OCI-LY7 (cell line): Measurements from ENCODE around the gene LINC00632. TPM values are rescaled to one million over a fixed set of nuclear protein-coding genes. Genes with fewer than 3 reads are reported as not detected.

Experiments used
- BruUV-seq: library from RNA; stranded (reverse); fragments of 400-500 nt; replicated peaks from 2 replicates; lab custom pipeline; 2021; lab: Mats Ljungman, UMichigan
- CTCF ChIA-PET: fragments of 300-600 bp; sonication (Branson Sonifier 250); formaldehyde crosslinking; loops from one replicate; lab custom pipeline; 2022; ENCODE audit warnings: antibody characterized with exemption; ENCODE audit not compliant: unreplicated experiment; lab: Charles Lee
- POLR2A ChIA-PET: fragments of 300-600 bp; sonication (Branson Sonifier 250); formaldehyde crosslinking; loops from one replicate; lab custom pipeline; 2022; ENCODE audit warnings: antibody characterized with exemption; lab: Charles Lee
- DNase-seq: peaks from one replicate; pipeline ENCODE4 v3.0.0-alpha.2; 2015; ENCODE audit warnings: low spot score
- H2AFZ ChIP-seq: fragments of 200-600 bp; sonication (generic), shearing (Covaris generic); 2 replicates; pipeline ENCODE4 v1.6.1; 2014; ENCODE audit warnings: mild to moderate bottlenecking, antibody characterized with exemption, low read length, moderate library complexity
- H3K27ac ChIP-seq: fragments of 200-600 bp; sonication (generic); 2 replicates; pipeline ENCODE4 v1.5.1; 2014; ENCODE audit warnings: mixed run types, low read depth, mild to moderate bottlenecking, moderate library complexity, low read length, inconsistent platforms; ENCODE audit not compliant: poor library complexity, severe bottlenecking
- H3K36me3 ChIP-seq: fragments of 200-600 bp; sonication (generic); 2 replicates; pipeline ENCODE4 v1.6.1; 2014; ENCODE audit warnings: mild to moderate bottlenecking, antibody characterized with exemption, low read length, moderate library complexity, mixed read lengths; ENCODE audit not compliant: insufficient read depth
- H3K4me1 ChIP-seq: fragments of 200-600 bp; sonication (generic); 2 replicates; pipeline ENCODE4 v1.5.1; 2014; ENCODE audit warnings: mild to moderate bottlenecking, low read length; ENCODE audit not compliant: insufficient read depth, poor library complexity, severe bottlenecking
- H3K4me2 ChIP-seq: fragments of 200-600 bp; sonication (generic); 2 replicates; pipeline ENCODE4 v1.6.1; 2014; ENCODE audit warnings: mild to moderate bottlenecking, low read length
- H3K4me3 ChIP-seq: fragments of 200-600 bp; sonication (generic); 2 replicates; pipeline ENCODE4 v1.5.1; 2014; ENCODE audit warnings: mild to moderate bottlenecking, low read depth, low read length; ENCODE audit not compliant: poor library complexity, severe bottlenecking
- H3K79me2 ChIP-seq: fragments of 200-600 bp; sonication (generic); 2 replicates; pipeline ENCODE4 v1.6.1; 2016; ENCODE audit warnings: low read depth, mild to moderate bottlenecking, low read length, moderate library complexity, mixed read lengths; ENCODE audit not compliant: insufficient read depth
- H3K9me2 ChIP-seq: fragments of 200-600 bp; sonication (generic); 2 replicates; pipeline ENCODE4 v1.6.1; 2016; ENCODE audit warnings: mild to moderate bottlenecking, low read length, mixed read lengths; ENCODE audit not compliant: insufficient read depth
- H3K9me3 ChIP-seq: fragments of 200-600 bp; sonication (generic); 2 replicates; pipeline ENCODE4 v1.6.1; 2014; ENCODE audit warnings: mild to moderate bottlenecking, mixed run types, low read length, mixed read lengths
- H4K20me1 ChIP-seq: fragments of 200-600 bp; sonication (generic); 2 replicates; pipeline ENCODE4 v1.6.1; 2014; ENCODE audit warnings: mild to moderate bottlenecking, antibody characterized with exemption, low read length, moderate library complexity, mixed read lengths; ENCODE audit not compliant: insufficient read depth
- CTCF ChIP-seq: fragments of 200-600 bp; sonication (generic); conservative IDR thresholded peaks from 2 replicates; pipeline ENCODE4 v1.5.1; 2014; ENCODE audit warnings: mild to moderate bottlenecking, antibody characterized with exemption, low read length, moderate library complexity, mixed read lengths
- EZH2phosphoT487 ChIP-seq: fragments of 200-600 bp; sonication (generic); IDR thresholded peaks from 2 replicates; pipeline ENCODE4 v1.6.1; 2018; ENCODE audit warnings: low read depth, borderline replicate concordance, mild to moderate bottlenecking, mixed run types, antibody characterized with exemption, low read length, moderate library complexity, mixed read lengths
- intact Hi-C: fragments of 100-400 bp; cut with micrococcal nuclease; formaldehyde crosslinking; loops from one replicate; pipeline ENCODE4 v1.10.0; 2022; ENCODE audit not compliant: unreplicated experiment
- total RNA-seq, 2 experiments: library from RNA; depleted of rRNA in 1 of 2; stranded (reverse); fragments of >200 nt in 1 of 2; shearing (Covaris generic) in 1 of 2; gene quantifications; 2 replicates each; pipeline ENCODE4 v1.2.3, GENCODE V29; 2014 to 2022

The LINC00632 gene
- total RNA-seq, 2 experiments from 2014 or later: not detected

- ChIA-PET CTCF (no interaction called here), POLR2A (no interaction called here)
- Histone ChIP-seq H4K20me1 (no peaks in the 10 kb centered on the region), H3K79me2 (no peaks in the 10 kb centered on the region), H3K4me3 (no peak overlapping the region), H2AFZ (no peak overlapping the region), H3K4me1 (no peaks in the 10 kb centered on the region), H3K36me3 (no peaks in the 10 kb centered on the region), H3K9me2 (no peaks in the 10 kb centered on the region), H3K27ac (no peak overlapping the region), H3K9me3 (no peaks in the 10 kb centered on the region), H3K4me2 (no peak overlapping the region)
- intact Hi-C loops: no loop called here
- DNase-seq: no peak
- TF ChIP-seq CTCF: no peak
- TF ChIP-seq EZH2phosphoT487: no peak
- BruUV-seq: no TSS peak
Observed at GRCh38 chrX:140744085-140744484, 34.5 kb downstream of the LINC00632 start.

GRCh38 chrX:140756941-140757340 is 47.4 kb downstream of the LINC00632 start:
- Histone ChIP-seq H3K36me3 (no peaks in the 10 kb centered on the region), H2AFZ (no peak overlapping the region), H3K79me2 (no peaks in the 10 kb centered on the region), H3K27ac (no peak overlapping the region), H3K4me2 (no peak overlapping the region), H3K9me2 (no peaks in the 10 kb centered on the region), H3K4me1 (no peaks in the 10 kb centered on the region), H3K4me3 (no peak overlapping the region), H4K20me1 (no peaks in the 10 kb centered on the region), H3K9me3 (no peaks in the 10 kb centered on the region)
- CTCF ChIA-PET: no interaction called here
- POLR2A ChIA-PET: no interaction called here
- intact Hi-C loops: no loop called here
- no TSS peak for BruUV-seq
- TF ChIP-seq EZH2phosphoT487: no peak
- no peak for DNase-seq

GRCh38 chrX:140762061-140762460 is 52.5 kb downstream of the LINC00632 start:
- DNase-seq: peak; percentile 54
- intact Hi-C loops: no loop called here
- Histone ChIP-seq H3K9me2 (no peaks in the 10 kb centered on the region), H3K4me1 (no peaks in the 10 kb centered on the region), H3K79me2 (no peaks in the 10 kb centered on the region), H3K36me3 (no peaks in the 10 kb centered on the region), H3K4me2 (no peak overlapping the region), H3K27ac (no peak overlapping the region), H4K20me1 (no peaks in the 10 kb centered on the region), H2AFZ (no peak overlapping the region), H3K4me3 (no peak overlapping the region), H3K9me3 (no peaks in the 10 kb centered on the region)
- BruUV-seq: no TSS peak
- ChIA-PET CTCF (interaction anchor here (0.6 kb wide), 1 partner anchor 8 kb away, joined by 4 read pairs; no protein-coding TSS in a partner anchor), POLR2A (interaction anchor here (0.6 kb wide), 1 partner anchor 14 kb away, joined by 8 read pairs; no protein-coding TSS in a partner anchor)
- TF ChIP-seq CTCF (peak; percentile 84), EZH2phosphoT487 (no peak)
